Panc1 (cell line): ENCODE results near the gene VSNL1. TPM values are rescaled to one million over a fixed set of nuclear protein-coding genes. Genes with fewer than 3 reads are reported as not detected.

Experiments used
- ATAC-seq: fragments of 200-7000 bp; cut with Tn5 transposase; 2 replicates; pipeline ENCODE4 v1.9.1; 2020; ENCODE audit warnings: mild to moderate bottlenecking, moderate library complexity
- BruUV-seq: library from RNA; stranded (reverse); fragments of 400-500 nt; replicated peaks from 2 replicates; lab custom pipeline; 2021; lab: Mats Ljungman, UMichigan
- CTCF ChIA-PET: fragments of 300-600 bp; sonication (Branson Sonifier 250); formaldehyde crosslinking; loops from one replicate; lab custom pipeline; 2022; ENCODE audit warnings: antibody characterized with exemption; lab: Charles Lee
- POLR2A ChIA-PET: fragments of 300-600 bp; sonication (Branson Sonifier 250); formaldehyde crosslinking; loops from one replicate; lab custom pipeline; 2022; ENCODE audit warnings: antibody characterized with exemption; lab: Charles Lee
- DNase-seq: peaks from one replicate; pipeline ENCODE4 v3.0.0-alpha.2; 2010; ENCODE audit warnings: low read depth, low spot score
- H3K27ac ChIP-seq: 2 replicates; pipeline ENCODE4 v1.5.1; 2011; ENCODE audit warnings: mild to moderate bottlenecking, low read length, inconsistent platforms
- H3K27me3 ChIP-seq: fragments of 200-500 bp; sonication (Bioruptor generic); 2 replicates; pipeline ENCODE4 v1.6.0; 2014; ENCODE audit warnings: low read length, inconsistent platforms; ENCODE audit not compliant: control insufficient read depth, insufficient read depth
- H3K36me3 ChIP-seq: fragments of 200-500 bp; sonication (Bioruptor generic); 2 replicates; pipeline ENCODE4 v1.5.1; 2014; ENCODE audit warnings: inconsistent platforms, mild to moderate bottlenecking, low read length, moderate library complexity; ENCODE audit not compliant: control insufficient read depth, insufficient read depth
- H3K4me1 ChIP-seq: 2 replicates; pipeline ENCODE4 v1.5.1; 2011; ENCODE audit warnings: inconsistent platforms, mild to moderate bottlenecking, low read length, moderate library complexity; ENCODE audit not compliant: control insufficient read depth, insufficient read depth
- H3K4me3 ChIP-seq, 2 experiments: 2 replicates each; pipeline ENCODE4 v1.5.1; 2011 to 2012; ENCODE audit warnings: low read depth in 2 of 2, low read length in 2 of 2, mild to moderate bottlenecking in 2 of 2, inconsistent platforms in 1 of 2, moderate library complexity in 1 of 2
- H3K9me3 ChIP-seq: fragments of 200-500 bp; sonication (Bioruptor generic); 2 replicates; pipeline ENCODE4 v1.5.1; 2014; ENCODE audit warnings: low read depth, mild to moderate bottlenecking, inconsistent platforms, low read length, moderate library complexity; ENCODE audit not compliant: control insufficient read depth, insufficient read depth
- POLR2AphosphoS5 ChIP-seq: IDR thresholded peaks from 2 replicates; pipeline ENCODE4 v1.6.1; 2012; ENCODE audit warnings: mild to moderate bottlenecking, low read depth, low read length, moderate library complexity
- SIN3A ChIP-seq: IDR thresholded peaks from 2 replicates; pipeline ENCODE4 v1.6.1; 2012; ENCODE audit warnings: low read depth, mild to moderate bottlenecking, low read length, moderate library complexity, borderline replicate concordance; ENCODE audit not compliant: insufficient read depth
- TCF7L2 ChIP-seq: IDR thresholded peaks from 2 replicates; pipeline ENCODE4 v1.6.1; 2011; ENCODE audit warnings: mild to moderate bottlenecking, low read depth, low read length, inconsistent platforms
- in situ Hi-C: cut with HindIII; loops from 2 replicates; pipeline ENCODE4 v1.10.0; 2016; ENCODE audit warnings: low sequenced_read_pairs, low pct_unique_long_range_greater_than_20kb
- intact Hi-C: fragments of 100-400 bp; cut with micrococcal nuclease; formaldehyde crosslinking; loops from one replicate; pipeline ENCODE4 v1.10.0; 2022; ENCODE audit not compliant: unreplicated experiment
- total RNA-seq: library from RNA; stranded (reverse); gene quantifications from one replicate; pipeline ENCODE4 v1.2.1, GENCODE V29; 2021; ENCODE audit not compliant: unreplicated experiment
- TF ChIP-seq, protein P1 (sequence below): fragments of 450-650 bp; IDR thresholded peaks from 2 replicates; pipeline ENCODE4 v1.5.1; 2017; ENCODE audit warnings: mild to moderate bottlenecking
- TF ChIP-seq, protein P2 (sequence below), 2 experiments: IDR thresholded peaks; 2 replicates each; pipeline ENCODE4 v1.6.1; 2011 to 2012; ENCODE audit warnings: low read depth in 2 of 2, control low read depth in 1 of 2, low read length in 1 of 2, mild to moderate bottlenecking in 1 of 2, moderate library complexity in 1 of 2; ENCODE audit not compliant: insufficient read depth in 1 of 2

VSNL1 gene
- total RNA-seq, 1 experiment from 2014 or later: not detected

- POLR2A ChIA-PET: no interaction called here
- no TSS peak for BruUV-seq
Observed at GRCh38 chr2:17634997-17635396, 94.5 kb downstream of the VSNL1 start.

GRCh38 chr2:17636257-17636656 lies 95.8 kb downstream of the VSNL1 start:
- no peak for DNase-seq
- no peaks in the 10 kb centered on the region for H3K9me3 ChIP-seq
- ATAC-seq: no peak
- intact Hi-C loops: no loop called here
- no peaks in the 10 kb centered on the region for H3K36me3 ChIP-seq
- ChIA-PET CTCF (no interaction called here), POLR2A (no interaction called here)
- in situ Hi-C loops: no loop called here
- H3K4me3 ChIP-seq: no peak overlapping the region
- no peaks in the 10 kb centered on the region for H3K4me1 ChIP-seq
- no TSS peak for BruUV-seq
- no peak overlapping the region for H3K27ac ChIP-seq
- no peaks in the 10 kb centered on the region for H3K27me3 ChIP-seq
- TF ChIP-seq POLR2AphosphoS5 (no peak), TCF7L2 (no peak), SIN3A (no peak)
- TF ChIP-seq, protein P1, sequence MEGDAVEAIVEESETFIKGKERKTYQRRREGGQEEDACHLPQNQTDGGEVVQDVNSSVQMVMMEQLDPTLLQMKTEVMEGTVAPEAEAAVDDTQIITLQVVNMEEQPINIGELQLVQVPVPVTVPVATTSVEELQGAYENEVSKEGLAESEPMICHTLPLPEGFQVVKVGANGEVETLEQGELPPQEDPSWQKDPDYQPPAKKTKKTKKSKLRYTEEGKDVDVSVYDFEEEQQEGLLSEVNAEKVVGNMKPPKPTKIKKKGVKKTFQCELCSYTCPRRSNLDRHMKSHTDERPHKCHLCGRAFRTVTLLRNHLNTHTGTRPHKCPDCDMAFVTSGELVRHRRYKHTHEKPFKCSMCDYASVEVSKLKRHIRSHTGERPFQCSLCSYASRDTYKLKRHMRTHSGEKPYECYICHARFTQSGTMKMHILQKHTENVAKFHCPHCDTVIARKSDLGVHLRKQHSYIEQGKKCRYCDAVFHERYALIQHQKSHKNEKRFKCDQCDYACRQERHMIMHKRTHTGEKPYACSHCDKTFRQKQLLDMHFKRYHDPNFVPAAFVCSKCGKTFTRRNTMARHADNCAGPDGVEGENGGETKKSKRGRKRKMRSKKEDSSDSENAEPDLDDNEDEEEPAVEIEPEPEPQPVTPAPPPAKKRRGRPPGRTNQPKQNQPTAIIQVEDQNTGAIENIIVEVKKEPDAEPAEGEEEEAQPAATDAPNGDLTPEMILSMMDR: no peak
- TF ChIP-seq, protein P2, sequence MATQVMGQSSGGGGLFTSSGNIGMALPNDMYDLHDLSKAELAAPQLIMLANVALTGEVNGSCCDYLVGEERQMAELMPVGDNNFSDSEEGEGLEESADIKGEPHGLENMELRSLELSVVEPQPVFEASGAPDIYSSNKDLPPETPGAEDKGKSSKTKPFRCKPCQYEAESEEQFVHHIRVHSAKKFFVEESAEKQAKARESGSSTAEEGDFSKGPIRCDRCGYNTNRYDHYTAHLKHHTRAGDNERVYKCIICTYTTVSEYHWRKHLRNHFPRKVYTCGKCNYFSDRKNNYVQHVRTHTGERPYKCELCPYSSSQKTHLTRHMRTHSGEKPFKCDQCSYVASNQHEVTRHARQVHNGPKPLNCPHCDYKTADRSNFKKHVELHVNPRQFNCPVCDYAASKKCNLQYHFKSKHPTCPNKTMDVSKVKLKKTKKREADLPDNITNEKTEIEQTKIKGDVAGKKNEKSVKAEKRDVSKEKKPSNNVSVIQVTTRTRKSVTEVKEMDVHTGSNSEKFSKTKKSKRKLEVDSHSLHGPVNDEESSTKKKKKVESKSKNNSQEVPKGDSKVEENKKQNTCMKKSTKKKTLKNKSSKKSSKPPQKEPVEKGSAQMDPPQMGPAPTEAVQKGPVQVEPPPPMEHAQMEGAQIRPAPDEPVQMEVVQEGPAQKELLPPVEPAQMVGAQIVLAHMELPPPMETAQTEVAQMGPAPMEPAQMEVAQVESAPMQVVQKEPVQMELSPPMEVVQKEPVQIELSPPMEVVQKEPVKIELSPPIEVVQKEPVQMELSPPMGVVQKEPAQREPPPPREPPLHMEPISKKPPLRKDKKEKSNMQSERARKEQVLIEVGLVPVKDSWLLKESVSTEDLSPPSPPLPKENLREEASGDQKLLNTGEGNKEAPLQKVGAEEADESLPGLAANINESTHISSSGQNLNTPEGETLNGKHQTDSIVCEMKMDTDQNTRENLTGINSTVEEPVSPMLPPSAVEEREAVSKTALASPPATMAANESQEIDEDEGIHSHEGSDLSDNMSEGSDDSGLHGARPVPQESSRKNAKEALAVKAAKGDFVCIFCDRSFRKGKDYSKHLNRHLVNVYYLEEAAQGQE (IDR thresholded peaks at IDR 0.05; ENCODE audit: insufficient read depth in 1 of 2, low read depth in 2 of 2, low read length in 1 of 2): no peak

More at GRCh38 chr2:17634997-17635396, 94.5 kb downstream of the VSNL1 start:
- in situ Hi-C loops (no loop called here), intact Hi-C loops (no loop called here)
- Histone ChIP-seq H3K27me3 (no peaks in the 10 kb centered on the region), H3K9me3 (no peaks in the 10 kb centered on the region), H3K4me1 (no peaks in the 10 kb centered on the region), H3K27ac (no peak overlapping the region), H3K36me3 (no peaks in the 10 kb centered on the region), H3K4me3 (no peak overlapping the region)
- TF ChIP-seq, protein P2 (IDR thresholded peaks at IDR 0.05; ENCODE audit: insufficient read depth in 1 of 2, low read depth in 2 of 2, low read length in 1 of 2): no peak
- no peak for TF ChIP-seq POLR2AphosphoS5
- no peak for TF ChIP-seq TCF7L2
- DNase-seq (no peak), ATAC-seq (no peak)
- CTCF ChIA-PET: no interaction called here
